Panc1 (cell line): ENCODE data around the gene CXCL16. TPM values are rescaled to one million over a fixed set of nuclear protein-coding genes. Genes with fewer than 3 reads are reported as not detected.

Source experiments
- ATAC-seq: fragments of 200-7000 bp; cut with Tn5 transposase; 2 replicates; pipeline ENCODE4 v1.9.1; 2020; ENCODE audit warnings: mild to moderate bottlenecking, moderate library complexity
- Bru-seq: library from RNA; stranded (reverse); fragments of 400-500 nt; gene quantifications from one replicate; lab custom pipeline; 2021; lab: Mats Ljungman, UMichigan
- BruChase-seq, 2 experiments: library from RNA; stranded (reverse); fragments of 400-500 nt; gene quantifications; one replicate each; lab custom pipeline; 2021; lab: Mats Ljungman, UMichigan
- BruUV-seq: library from RNA; stranded (reverse); fragments of 400-500 nt; replicated peaks from 2 replicates; lab custom pipeline; 2021; lab: Mats Ljungman, UMichigan
- CTCF ChIA-PET: fragments of 300-600 bp; sonication (Branson Sonifier 250); formaldehyde crosslinking; loops from one replicate; lab custom pipeline; 2022; ENCODE audit warnings: antibody characterized with exemption; lab: Charles Lee
- POLR2A ChIA-PET: fragments of 300-600 bp; sonication (Branson Sonifier 250); formaldehyde crosslinking; loops from one replicate; lab custom pipeline; 2022; ENCODE audit warnings: antibody characterized with exemption; lab: Charles Lee
- DNase-seq: peaks from one replicate; pipeline ENCODE4 v3.0.0-alpha.2; 2010; ENCODE audit warnings: low read depth, low spot score
- H3K27ac ChIP-seq: 2 replicates; pipeline ENCODE4 v1.5.1; 2011; ENCODE audit warnings: mild to moderate bottlenecking, low read length, inconsistent platforms
- H3K27me3 ChIP-seq: fragments of 200-500 bp; sonication (Bioruptor generic); 2 replicates; pipeline ENCODE4 v1.6.0; 2014; ENCODE audit warnings: low read length, inconsistent platforms; ENCODE audit not compliant: control insufficient read depth, insufficient read depth
- H3K36me3 ChIP-seq: fragments of 200-500 bp; sonication (Bioruptor generic); 2 replicates; pipeline ENCODE4 v1.5.1; 2014; ENCODE audit warnings: inconsistent platforms, mild to moderate bottlenecking, low read length, moderate library complexity; ENCODE audit not compliant: control insufficient read depth, insufficient read depth
- H3K4me1 ChIP-seq: 2 replicates; pipeline ENCODE4 v1.5.1; 2011; ENCODE audit warnings: inconsistent platforms, mild to moderate bottlenecking, low read length, moderate library complexity; ENCODE audit not compliant: control insufficient read depth, insufficient read depth
- H3K4me3 ChIP-seq, 2 experiments: 2 replicates each; pipeline ENCODE4 v1.5.1; 2011 to 2012; ENCODE audit warnings: low read depth in 2 of 2, low read length in 2 of 2, mild to moderate bottlenecking in 2 of 2, inconsistent platforms in 1 of 2, moderate library complexity in 1 of 2
- H3K9me3 ChIP-seq: fragments of 200-500 bp; sonication (Bioruptor generic); 2 replicates; pipeline ENCODE4 v1.5.1; 2014; ENCODE audit warnings: low read depth, mild to moderate bottlenecking, inconsistent platforms, low read length, moderate library complexity; ENCODE audit not compliant: control insufficient read depth, insufficient read depth
- POLR2AphosphoS5 ChIP-seq: IDR thresholded peaks from 2 replicates; pipeline ENCODE4 v1.6.1; 2012; ENCODE audit warnings: mild to moderate bottlenecking, low read depth, low read length, moderate library complexity
- SIN3A ChIP-seq: IDR thresholded peaks from 2 replicates; pipeline ENCODE4 v1.6.1; 2012; ENCODE audit warnings: low read depth, mild to moderate bottlenecking, low read length, moderate library complexity, borderline replicate concordance; ENCODE audit not compliant: insufficient read depth
- in situ Hi-C: cut with HindIII; loops from 2 replicates; pipeline ENCODE4 v1.10.0; 2016; ENCODE audit warnings: low sequenced_read_pairs, low pct_unique_long_range_greater_than_20kb
- intact Hi-C: fragments of 100-400 bp; cut with micrococcal nuclease; formaldehyde crosslinking; loops from one replicate; pipeline ENCODE4 v1.10.0; 2022; ENCODE audit not compliant: unreplicated experiment
- long read RNA-seq: library from polyadenylated mRNA; unstranded; transcript quantifications from one replicate; pipeline ENCODE4 v2.0.0, GENCODE V29; 2021; ENCODE audit not compliant: unreplicated experiment
- polyA plus RNA-seq: library from polyadenylated mRNA; unstranded; fragments of >200 nt; gene quantifications from one replicate; pipeline ENCODE4 v1.2.1, GENCODE V29; 2012; ENCODE audit warnings: missing spikeins; ENCODE audit not compliant: insufficient read length
- total RNA-seq: library from RNA; stranded (reverse); gene quantifications from one replicate; pipeline ENCODE4 v1.2.1, GENCODE V29; 2021; ENCODE audit not compliant: unreplicated experiment
- TF ChIP-seq, protein P1 (sequence below): fragments of 450-650 bp; IDR thresholded peaks from 2 replicates; pipeline ENCODE4 v1.5.1; 2017; ENCODE audit warnings: mild to moderate bottlenecking

The CXCL16 gene
- total RNA-seq (5.3 TPM), Bru-seq, nascent RNA (percentile 35 among the genes with signal in this experiment), BruChase-seq, experiment 1, labeled RNA remaining after a 2-hour chase (percentile 38 among the genes with signal in this experiment), BruChase-seq, experiment 2, labeled RNA remaining after a 6-hour chase (percentile 50 among the genes with signal in this experiment)
- polyA plus RNA-seq, result 4.2 TPM
- long read RNA-seq, transcript CXCL16-201 (6 exons, 2,222 nt), result major isoform, 11 of 15 reads
- long read RNA-seq, partial matches to known transcripts, result 1 of 15 reads
- long read RNA-seq, other reads (novel, unspliced or antisense), result 1 of 15 reads

- Histone ChIP-seq H3K27ac (no peak within 1 kb of the TSS), H3K4me3 (peak within 1 kb of the TSS; percentile 56 to 57), H3K27me3 (peaks cover 7% of the 10 kb centered on the region; the same call in 1 of the 2 replicates), H3K4me1 (no peaks in the 10 kb centered on the region), H3K9me3 (no peaks in the 10 kb centered on the region), H3K36me3 (no peaks in the 10 kb centered on the region)
- DNase-seq (no peak), ATAC-seq (peak; percentile 76)
- POLR2A ChIA-PET, result no interaction called here
- intact Hi-C loops (no loop called here), in situ Hi-C loops (no loop called here)
- BruUV-seq, result no TSS peak
- TF ChIP-seq SIN3A (0 out of 2 replicates have a peak, but pooled peaks have one; percentile 33), POLR2AphosphoS5 (no peak)
- TF ChIP-seq, protein P1, sequence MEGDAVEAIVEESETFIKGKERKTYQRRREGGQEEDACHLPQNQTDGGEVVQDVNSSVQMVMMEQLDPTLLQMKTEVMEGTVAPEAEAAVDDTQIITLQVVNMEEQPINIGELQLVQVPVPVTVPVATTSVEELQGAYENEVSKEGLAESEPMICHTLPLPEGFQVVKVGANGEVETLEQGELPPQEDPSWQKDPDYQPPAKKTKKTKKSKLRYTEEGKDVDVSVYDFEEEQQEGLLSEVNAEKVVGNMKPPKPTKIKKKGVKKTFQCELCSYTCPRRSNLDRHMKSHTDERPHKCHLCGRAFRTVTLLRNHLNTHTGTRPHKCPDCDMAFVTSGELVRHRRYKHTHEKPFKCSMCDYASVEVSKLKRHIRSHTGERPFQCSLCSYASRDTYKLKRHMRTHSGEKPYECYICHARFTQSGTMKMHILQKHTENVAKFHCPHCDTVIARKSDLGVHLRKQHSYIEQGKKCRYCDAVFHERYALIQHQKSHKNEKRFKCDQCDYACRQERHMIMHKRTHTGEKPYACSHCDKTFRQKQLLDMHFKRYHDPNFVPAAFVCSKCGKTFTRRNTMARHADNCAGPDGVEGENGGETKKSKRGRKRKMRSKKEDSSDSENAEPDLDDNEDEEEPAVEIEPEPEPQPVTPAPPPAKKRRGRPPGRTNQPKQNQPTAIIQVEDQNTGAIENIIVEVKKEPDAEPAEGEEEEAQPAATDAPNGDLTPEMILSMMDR, result no peak
- CTCF ChIA-PET, result no interaction called here
Measured at GRCh38 chr17:4739122-4740024, at the start of gene CXCL16, which contains the start of gene ZMYND15. Gene CXCL16 (minus strand): TSS chr17:4739928. CDS start chr17:4739339, 589 bp downstream. Gene ZMYND15 (plus strand): TSS chr17:4739833. CDS start chr17:4740549, 716 bp downstream.

DNA sequence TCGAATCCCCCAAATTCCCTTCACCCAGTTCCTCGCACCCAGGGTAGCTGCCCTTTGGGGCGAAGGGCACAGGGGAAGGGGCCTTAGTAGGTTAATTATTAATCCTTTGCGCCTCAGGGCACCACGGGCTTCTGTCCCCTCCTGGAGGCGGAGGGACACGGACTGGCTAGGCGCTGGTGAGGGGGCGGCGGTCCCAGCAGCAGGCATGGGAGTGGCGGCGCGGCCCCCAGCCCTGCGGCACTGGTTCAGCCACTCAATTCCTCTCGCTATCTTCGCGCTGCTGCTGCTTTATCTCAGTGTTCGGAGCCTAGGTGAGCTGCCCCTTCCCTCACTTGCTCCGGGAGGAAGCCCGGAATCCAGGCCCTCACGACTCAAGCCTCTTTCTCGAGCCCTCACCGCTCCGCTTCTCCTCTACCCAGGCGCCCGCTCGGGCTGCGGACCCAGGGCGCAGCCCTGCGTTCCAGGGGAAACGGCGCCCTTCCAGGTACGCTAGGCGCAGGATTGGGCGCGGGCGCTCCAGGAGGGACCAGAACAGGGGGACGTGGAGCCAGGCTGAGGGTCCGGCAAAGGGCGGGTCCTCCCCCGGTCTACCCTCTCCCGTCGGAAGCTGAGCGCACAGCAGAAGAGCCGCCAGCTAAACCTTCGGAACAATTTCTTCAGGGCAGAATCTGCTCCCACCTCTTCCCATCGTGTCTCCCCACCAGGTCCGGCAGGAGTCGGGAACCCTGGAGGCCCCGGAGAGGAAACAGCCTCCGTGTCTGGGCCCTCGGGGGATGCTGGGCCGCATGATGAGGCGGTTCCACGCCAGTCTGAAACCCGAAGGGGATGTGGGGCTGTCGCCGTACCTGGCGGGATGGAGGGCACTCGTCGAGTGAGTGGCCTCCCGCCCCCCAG lies 49.3 kb upstream of the CXCL16 start, which contains the start of gene GLTPD2:
TSS of gene GLTPD2 (plus strand) at position 158 of the 894 bp plus-strand sequence. CDS start at position 206, 48 bp downstream.
- intact Hi-C loops, result loop anchor here (5.0 kb wide), 1 partner anchor 93 kb away; no protein-coding TSS in a partner anchor
- Histone ChIP-seq H3K27me3 (no peaks in the 10 kb centered on the region), H3K4me1 (peaks cover 6% of the 10 kb centered on the region), H3K27ac (peak within 1 kb of the TSS; percentile 61), H3K4me3 (peak within 1 kb of the TSS; percentile 59 to 67), H3K36me3 (no peaks in the 10 kb centered on the region; the same call in 1 of the 2 replicates), H3K9me3 (no peaks in the 10 kb centered on the region)
- ATAC-seq (no peak), DNase-seq (no peak)
- in situ Hi-C loops, result no loop called here
- TSS peak; percentile 53 for BruUV-seq
- TF ChIP-seq SIN3A, result no peak
- POLR2A ChIA-PET, result no interaction called here
- CTCF ChIA-PET, result interaction anchor here (0.6 kb wide), 1 partner anchor 33 kb away, joined by 4 read pairs; no protein-coding TSS in a partner anchor
